ENCODE results near the gene ARHGAP28. TPM values are rescaled to one million over a fixed set of nuclear protein-coding genes. Genes with fewer than 3 reads are reported as not detected.

Gene ARHGAP28
- total RNA-seq, 3 donors from 2014 or later (not counting 1 experiment from before 2014, with no cell fraction given): not detected

DNA sequence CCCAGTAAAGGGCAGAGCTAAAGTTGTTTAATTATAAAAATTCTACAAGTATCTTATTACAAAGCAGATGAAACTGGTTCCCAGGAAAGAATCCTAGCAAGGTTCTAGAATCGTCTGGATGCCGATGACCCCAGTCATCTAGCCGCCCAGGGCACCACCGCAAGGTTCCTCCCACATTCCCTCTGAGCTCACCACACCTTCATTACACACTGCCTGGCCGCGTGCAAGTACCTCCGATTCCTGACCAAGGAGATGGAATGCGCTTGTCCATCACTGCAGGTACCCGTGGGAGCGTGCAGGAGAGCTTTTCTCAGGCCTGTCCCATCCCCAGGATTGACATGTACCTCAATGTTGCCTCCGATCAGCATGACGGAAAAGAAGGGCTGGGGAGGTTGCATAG, 229.6 kb downstream of the ARHGAP28 start:
- TF ChIP-seq, protein P1, sequence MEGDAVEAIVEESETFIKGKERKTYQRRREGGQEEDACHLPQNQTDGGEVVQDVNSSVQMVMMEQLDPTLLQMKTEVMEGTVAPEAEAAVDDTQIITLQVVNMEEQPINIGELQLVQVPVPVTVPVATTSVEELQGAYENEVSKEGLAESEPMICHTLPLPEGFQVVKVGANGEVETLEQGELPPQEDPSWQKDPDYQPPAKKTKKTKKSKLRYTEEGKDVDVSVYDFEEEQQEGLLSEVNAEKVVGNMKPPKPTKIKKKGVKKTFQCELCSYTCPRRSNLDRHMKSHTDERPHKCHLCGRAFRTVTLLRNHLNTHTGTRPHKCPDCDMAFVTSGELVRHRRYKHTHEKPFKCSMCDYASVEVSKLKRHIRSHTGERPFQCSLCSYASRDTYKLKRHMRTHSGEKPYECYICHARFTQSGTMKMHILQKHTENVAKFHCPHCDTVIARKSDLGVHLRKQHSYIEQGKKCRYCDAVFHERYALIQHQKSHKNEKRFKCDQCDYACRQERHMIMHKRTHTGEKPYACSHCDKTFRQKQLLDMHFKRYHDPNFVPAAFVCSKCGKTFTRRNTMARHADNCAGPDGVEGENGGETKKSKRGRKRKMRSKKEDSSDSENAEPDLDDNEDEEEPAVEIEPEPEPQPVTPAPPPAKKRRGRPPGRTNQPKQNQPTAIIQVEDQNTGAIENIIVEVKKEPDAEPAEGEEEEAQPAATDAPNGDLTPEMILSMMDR (IDR thresholded peaks at IDR 0.05): no peak
- Histone ChIP-seq H3K36me3 (ENCODE audit: control insufficient read depth, insufficient read depth, low read length) (no peaks in the 10 kb centered on the region), H3K9me3 (ENCODE audit: control insufficient read depth, insufficient read depth, low read length) (no peaks in the 10 kb centered on the region), H3K27me3 (ENCODE audit: control insufficient read depth, insufficient read depth, low read length) (no peaks in the 10 kb centered on the region), H3K4me3 (ENCODE audit: low read length) (no peak overlapping the region), H3K4me1 (ENCODE audit: control insufficient read depth, insufficient read depth, low read length) (no peaks in the 10 kb centered on the region), H3K27ac (ENCODE audit: low read length) (no peak overlapping the region)
- Mint-ChIP-seq H3K4me1 (no peaks in the 10 kb centered on the region), H3K9me3 (peaks cover 3 to 4% of the 10 kb centered on the region in 2 donors), H3K4me3 (no peak overlapping the region), H3K36me3 (no peaks in the 10 kb centered on the region), H3K27ac (no peak overlapping the region), H3K27me3 (ENCODE audit: low read depth in 2 of 2) (no peaks in the 10 kb centered on the region)
- ATAC-seq (no peak), DNase-seq (no peak)
- WGBS (ENCODE audit: insufficient coverage): 93% methylated on average over 10 of the region's 12 CpGs
- intact Hi-C loops (cut with micrococcal nuclease): no loop called here

DNA sequence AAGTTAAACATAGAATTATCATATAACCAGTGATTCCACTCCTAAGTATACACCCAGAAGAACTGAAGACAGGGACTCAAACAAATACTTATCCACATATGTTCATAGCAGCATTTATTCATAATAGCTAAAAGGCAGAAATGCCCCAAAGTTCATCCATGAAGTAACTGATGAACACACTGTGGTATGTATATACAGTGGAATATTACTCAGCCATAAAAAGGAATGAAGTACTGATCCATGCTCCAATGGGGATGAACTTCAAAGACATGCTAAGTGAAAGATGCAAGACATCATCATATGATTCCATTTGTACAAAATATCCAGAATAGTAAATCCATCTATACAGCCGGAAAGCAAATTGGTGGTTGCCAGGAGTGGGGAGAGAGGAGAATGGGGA, 230.6 kb downstream of the ARHGAP28 start:
- WGBS (ENCODE audit: insufficient coverage): 100% methylated on average over 1 of the region's 1 CpG
- Mint-ChIP-seq H3K4me1 (no peaks in the 10 kb centered on the region), H3K4me3 (no peak overlapping the region)

DNA sequence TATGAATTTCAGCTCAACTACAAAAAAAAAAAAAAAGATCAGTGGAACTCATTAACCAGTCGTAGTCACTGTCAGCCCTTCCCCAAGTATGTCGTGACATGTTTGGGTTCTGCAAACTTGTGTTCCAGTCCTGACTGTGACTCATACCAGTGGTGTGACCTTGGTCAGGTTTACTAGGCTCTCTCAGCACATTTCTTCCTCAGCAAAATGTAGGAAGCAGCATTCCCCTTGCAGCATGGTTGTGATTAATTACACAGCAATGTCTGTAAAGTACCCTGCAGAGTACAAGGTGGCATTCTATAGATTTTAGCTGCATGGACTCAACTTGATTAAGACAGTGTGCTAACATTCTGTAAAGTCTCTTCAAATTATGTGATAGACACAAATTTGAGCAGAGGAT, 231.1 kb downstream of the ARHGAP28 start:
- Histone ChIP-seq H3K4me3 (ENCODE audit: low read length) (no peak overlapping the region), H3K9me3 (ENCODE audit: control insufficient read depth, insufficient read depth, low read length) (no peaks in the 10 kb centered on the region), H3K4me1 (ENCODE audit: control insufficient read depth, insufficient read depth, low read length) (no peaks in the 10 kb centered on the region), H3K27me3 (ENCODE audit: control insufficient read depth, insufficient read depth, low read length) (no peaks in the 10 kb centered on the region), H3K36me3 (ENCODE audit: control insufficient read depth, insufficient read depth, low read length) (no peaks in the 10 kb centered on the region), H3K27ac (ENCODE audit: low read length) (no peak overlapping the region)
- intact Hi-C loops (cut with micrococcal nuclease): no loop called here
- DNase-seq: no peak
- Mint-ChIP-seq H3K4me3 (no peak overlapping the region), H3K36me3 (no peaks in the 10 kb centered on the region), H3K4me1 (no peaks in the 10 kb centered on the region), H3K9me3 (peaks cover 0 to 3% of the 10 kb centered on the region in 2 donors), H3K27ac (no peak overlapping the region), H3K27me3 (ENCODE audit: low read depth in 2 of 2) (no peaks in the 10 kb centered on the region)
- ATAC-seq: no peak
- WGBS (ENCODE audit: insufficient coverage): 86% methylated on average over 2 of the region's 2 CpGs
- TF ChIP-seq, protein P1 (IDR thresholded peaks at IDR 0.05): no peak

More for the DNA sequence above, 230.6 kb downstream of the ARHGAP28 start:
- no peaks in the 10 kb centered on the region for H3K36me3 Mint-ChIP-seq
- peaks cover 0 to 3% of the 10 kb centered on the region in 2 donors for H3K9me3 Mint-ChIP-seq
- DNase-seq: no peak
- no peak for ATAC-seq
- H3K4me3 ChIP-seq (ENCODE audit: low read length): no peak overlapping the region
- TF ChIP-seq, protein P1 (IDR thresholded peaks at IDR 0.05): no peak
- no peaks in the 10 kb centered on the region for H3K27me3 Mint-ChIP-seq (ENCODE audit: low read depth in 2 of 2)
- H3K36me3 ChIP-seq (ENCODE audit: control insufficient read depth, insufficient read depth, low read length): no peaks in the 10 kb centered on the region
- H3K27ac ChIP-seq (ENCODE audit: low read length): no peak overlapping the region
- no peak overlapping the region for H3K27ac Mint-ChIP-seq
- H3K4me1 ChIP-seq (ENCODE audit: control insufficient read depth, insufficient read depth, low read length): no peaks in the 10 kb centered on the region
- intact Hi-C loops (cut with micrococcal nuclease): no loop called here
- H3K27me3 ChIP-seq (ENCODE audit: control insufficient read depth, insufficient read depth, low read length): no peaks in the 10 kb centered on the region
- H3K9me3 ChIP-seq (ENCODE audit: control insufficient read depth, insufficient read depth, low read length): no peaks in the 10 kb centered on the region

DNA sequence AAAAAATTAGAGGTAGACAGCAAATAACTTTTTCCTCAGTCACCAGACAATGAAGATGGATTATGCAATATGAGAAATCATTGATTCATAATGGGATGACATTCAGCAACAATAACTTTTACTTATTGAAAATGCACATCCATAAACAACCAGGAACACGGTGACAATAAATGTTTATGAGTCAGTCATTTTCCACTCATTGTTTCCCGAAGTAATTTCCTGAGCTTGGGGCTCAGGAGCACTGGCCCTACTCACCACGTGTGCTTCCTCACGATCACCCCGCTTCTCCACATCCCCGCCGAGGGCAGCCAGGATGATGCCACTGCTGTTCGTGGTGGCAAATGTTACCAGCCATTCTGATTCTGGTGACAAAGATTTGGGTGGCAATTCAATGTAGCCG, 231.8 kb downstream of the ARHGAP28 start:
- no peaks in the 10 kb centered on the region for H3K36me3 ChIP-seq (ENCODE audit: control insufficient read depth, insufficient read depth, low read length)
- H3K27me3 Mint-ChIP-seq (ENCODE audit: low read depth in 2 of 2): no peaks in the 10 kb centered on the region
- intact Hi-C loops (cut with micrococcal nuclease): no loop called here
- peaks cover 0 to 3% of the 10 kb centered on the region in 2 donors for H3K9me3 Mint-ChIP-seq
- DNase-seq (no peak), ATAC-seq (no peak)
- no peak overlapping the region for H3K27ac ChIP-seq (ENCODE audit: low read length)
- no peaks in the 10 kb centered on the region for H3K4me1 Mint-ChIP-seq
- no peaks in the 10 kb centered on the region for H3K27me3 ChIP-seq (ENCODE audit: control insufficient read depth, insufficient read depth, low read length)
- TF ChIP-seq, protein P1 (IDR thresholded peaks at IDR 0.05): no peak
- no peak overlapping the region for H3K27ac Mint-ChIP-seq
- no peak overlapping the region for H3K4me3 Mint-ChIP-seq
- H3K4me1 ChIP-seq (ENCODE audit: control insufficient read depth, insufficient read depth, low read length): no peaks in the 10 kb centered on the region
- H3K4me3 ChIP-seq (ENCODE audit: low read length): no peak overlapping the region
- no peaks in the 10 kb centered on the region for H3K9me3 ChIP-seq (ENCODE audit: control insufficient read depth, insufficient read depth, low read length)
- 89% methylated on average over 9 of the region's 9 CpGs for WGBS (ENCODE audit: insufficient coverage)
- no peaks in the 10 kb centered on the region for H3K36me3 Mint-ChIP-seq

Measured in natural killer cell (primary cell).